Sigmoid colon (tissue), 7 donors: ENCODE measurements around the gene DYNC1I1. TPM values are rescaled to one million over a fixed set of nuclear protein-coding genes. Genes with fewer than 3 reads are reported as not detected.
"Not testable (repeated sequence)": the region's sequence is repeated elsewhere in the genome, so short reads cannot be mapped to it uniquely, and the experiment has no call there.

ENCODE experiments used
- DNase-seq: peaks from one replicate; pipeline ENCODE4 v3.0.0-alpha.2; 2019
- H3K27ac ChIP-seq, 4 donors: fragments of 200-600 bp; sonication (generic); one replicate each; pipeline ENCODE4 v1.5.1; 2016 to 2019; ENCODE audit warnings: mild to moderate bottlenecking in 1 of 4
- H3K27me3 ChIP-seq, 3 donors: fragments of 200-600 bp; sonication (generic); one replicate each; pipeline ENCODE4 v1.5.1; 2019; ENCODE audit warnings: mild to moderate bottlenecking in 1 of 3
- H3K36me3 ChIP-seq, 4 donors: fragments of 200-600 bp; sonication (generic); one replicate each; pipeline ENCODE4 v1.5.1; 2016 to 2019
- H3K4me1 ChIP-seq, 4 donors: fragments of 200-600 bp; sonication (generic); one replicate each; pipeline ENCODE4 v1.5.1; 2017 to 2019
- H3K4me3 ChIP-seq, 4 donors: fragments of 200-600 bp; sonication (generic); one replicate each; pipeline ENCODE4 v1.5.1; 2017 to 2019; ENCODE audit warnings: mild to moderate bottlenecking in 2 of 4, moderate library complexity in 1 of 4
- H3K9me3 ChIP-seq, 4 donors: fragments of 200-600 bp in 3 of 4; sonication (generic) in 3 of 4; one replicate each; pipeline versions ENCODE4 v1.5.1 to v1.6.1; 2013 to 2019
- EP300 ChIP-seq, 4 donors: sonication (generic); formaldehyde crosslinking; IDR thresholded peaks; one replicate each; pipeline ENCODE4 v1.6.1; 2017; ENCODE audit warnings: antibody characterized with exemption in 4 of 4
- POLR2A ChIP-seq, 2 donors: fragments of 450-650 bp; IDR thresholded peaks; one replicate each; pipeline ENCODE4 v1.6.1; 2016; ENCODE audit warnings: antibody characterized with exemption in 2 of 2, mild to moderate bottlenecking in 2 of 2, moderate library complexity in 2 of 2
- POLR2AphosphoS5 ChIP-seq, 4 donors: sonication (generic); formaldehyde crosslinking; IDR thresholded peaks; one replicate each; pipeline ENCODE4 v1.6.1; 2017; ENCODE audit warnings: antibody characterized with exemption in 4 of 4
- WGBS, 2 donors: extraction: QIAGEN DNeasy Blood & Tissue Kit; methylation state at CpG; one replicate each; pipeline ENCODE4 v1.1.7; 2013; 5-methylcytosine and 5-hydroxymethylcytosine counted together
- intact Hi-C: fragments of 100-400 bp; cut with DNase I; formaldehyde crosslinking; loops from one replicate; pipeline ENCODE4 v1.15.1; 2023
- polyA plus RNA-seq, 3 donors: library from polyadenylated mRNA; stranded (reverse); fragments of 200-250 nt; gene quantifications; one replicate each; pipeline ENCODE4 v1.2.3, GENCODE V29; 2013
- total RNA-seq, 4 donors: library from RNA; depleted of rRNA; stranded (reverse); fragments of >200 nt; gene quantifications; one replicate each; pipeline ENCODE4 v1.1.0, GENCODE V29; 2016
- TF ChIP-seq, protein P1 (sequence below), 4 experiments: fragments of 450-650 bp in 3 of 4; fragments of 200-600 bp in 1 of 4; IDR thresholded peaks; one replicate each; pipeline ENCODE4 v1.5.1; 2016 to 2019; ENCODE audit warnings: antibody characterized with exemption in 4 of 4, mild to moderate bottlenecking in 3 of 4, moderate library complexity in 2 of 4
- donor health status: healthy with polysubstance abuse.
- donor health status: Bipolar disorder and iron deficiency.
- donor health status: healthy.

DYNC1I1 gene
- total and polyA plus RNA-seq, 7 donors: 0.92 to 65.2 (median 45.1) TPM; not detected in 1

GRCh38 chr7:95927756-95928155 is 155.4 kb downstream of the DYNC1I1 start:
- Histone ChIP-seq H3K36me3 (no peaks in the 10 kb centered on the region), H3K4me3 (no peak overlapping the region), H3K27me3 (no peaks in the 10 kb centered on the region), H3K4me1 (no peaks in the 10 kb centered on the region), H3K27ac (no peak overlapping the region), H3K9me3 (no peaks in the 10 kb centered on the region)
- no peak for DNase-seq
- intact Hi-C loops: no loop called here
- TF ChIP-seq POLR2A (IDR thresholded peaks at IDR 0.05): no peak
- TF ChIP-seq, protein P1, sequence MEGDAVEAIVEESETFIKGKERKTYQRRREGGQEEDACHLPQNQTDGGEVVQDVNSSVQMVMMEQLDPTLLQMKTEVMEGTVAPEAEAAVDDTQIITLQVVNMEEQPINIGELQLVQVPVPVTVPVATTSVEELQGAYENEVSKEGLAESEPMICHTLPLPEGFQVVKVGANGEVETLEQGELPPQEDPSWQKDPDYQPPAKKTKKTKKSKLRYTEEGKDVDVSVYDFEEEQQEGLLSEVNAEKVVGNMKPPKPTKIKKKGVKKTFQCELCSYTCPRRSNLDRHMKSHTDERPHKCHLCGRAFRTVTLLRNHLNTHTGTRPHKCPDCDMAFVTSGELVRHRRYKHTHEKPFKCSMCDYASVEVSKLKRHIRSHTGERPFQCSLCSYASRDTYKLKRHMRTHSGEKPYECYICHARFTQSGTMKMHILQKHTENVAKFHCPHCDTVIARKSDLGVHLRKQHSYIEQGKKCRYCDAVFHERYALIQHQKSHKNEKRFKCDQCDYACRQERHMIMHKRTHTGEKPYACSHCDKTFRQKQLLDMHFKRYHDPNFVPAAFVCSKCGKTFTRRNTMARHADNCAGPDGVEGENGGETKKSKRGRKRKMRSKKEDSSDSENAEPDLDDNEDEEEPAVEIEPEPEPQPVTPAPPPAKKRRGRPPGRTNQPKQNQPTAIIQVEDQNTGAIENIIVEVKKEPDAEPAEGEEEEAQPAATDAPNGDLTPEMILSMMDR (IDR thresholded peaks at IDR 0.05): no peak
- TF ChIP-seq EP300 (IDR thresholded peaks at IDR 0.05): no peak
- TF ChIP-seq POLR2AphosphoS5 (IDR thresholded peaks at IDR 0.05): no peak
- 72 to 75% methylated on average over 5 of the region's 5 CpGs for WGBS, 2 donors

- Histone ChIP-seq H3K27ac (no peak overlapping the region), H3K36me3 (no peaks in the 10 kb centered on the region), H3K9me3 (no peaks in the 10 kb centered on the region), H3K4me3 (no peak overlapping the region), H3K27me3 (no peaks in the 10 kb centered on the region), H3K4me1 (no peaks in the 10 kb centered on the region)
- 59 to 81% methylated on average over 1 of the region's 1 CpG for WGBS, 2 donors
- no peak for DNase-seq
- TF ChIP-seq EP300 (IDR thresholded peaks at IDR 0.05): no peak
- TF ChIP-seq POLR2AphosphoS5 (IDR thresholded peaks at IDR 0.05): no peak
- no peak for TF ChIP-seq POLR2A (IDR thresholded peaks at IDR 0.05)
- TF ChIP-seq, protein P1 (IDR thresholded peaks at IDR 0.05): no peak
- intact Hi-C loops: no loop called here
Measured at GRCh38 chr7:95929710-95930280, 157.4 kb downstream of the DYNC1I1 start.

- intact Hi-C loops: no loop called here
- Histone ChIP-seq H3K4me3 (no peak overlapping the region), H3K4me1 (no peaks in the 10 kb centered on the region), H3K27ac (no peak overlapping the region), H3K9me3 (no peaks in the 10 kb centered on the region), H3K27me3 (no peaks in the 10 kb centered on the region), H3K36me3 (no peaks in the 10 kb centered on the region)
- DNase-seq: no peak
- WGBS, 2 donors: 75 to 77% methylated on average over 6 of the region's 6 CpGs
- TF ChIP-seq POLR2AphosphoS5 (IDR thresholded peaks at IDR 0.05) (no peak), POLR2A (IDR thresholded peaks at IDR 0.05) (no peak)
- TF ChIP-seq, protein P1 (IDR thresholded peaks at IDR 0.05): no peak
Measured at GRCh38 chr7:95931460-95932232, 159.3 kb downstream of the DYNC1I1 start.

GRCh38 chr7:95933618-95934017 is 161.3 kb downstream of the DYNC1I1 start:
- intact Hi-C loops: no loop called here
- Histone ChIP-seq H3K36me3 (no peaks in the 10 kb centered on the region), H3K27ac (no peak overlapping the region), H3K4me1 (no peaks in the 10 kb centered on the region), H3K9me3 (no peaks in the 10 kb centered on the region), H3K4me3 (no peak overlapping the region), H3K27me3 (no peaks in the 10 kb centered on the region)
- TF ChIP-seq POLR2A (IDR thresholded peaks at IDR 0.05) (no peak), EP300 (IDR thresholded peaks at IDR 0.05) (no peak), POLR2AphosphoS5 (IDR thresholded peaks at IDR 0.05) (no peak)
- TF ChIP-seq, protein P1 (IDR thresholded peaks at IDR 0.05): no peak
- WGBS, 2 donors: 55 to 77% methylated on average over 4 of the region's 4 CpGs
- DNase-seq: no peak

GRCh38 chr7:95944867-95945266 is 172.5 kb downstream of the DYNC1I1 start:
- intact Hi-C loops, DNase-seq, H3K9me3 ChIP-seq, H3K4me1 ChIP-seq, H3K27ac ChIP-seq, H3K36me3 ChIP-seq, H3K4me3 ChIP-seq, H3K27me3 ChIP-seq: not testable (repeated sequence)
- WGBS, 2 donors: no CpG with 5 or more reads among the region's 1 CpG
